ENCODE results near the gene CLINT1.
"Not testable (repeated sequence)": the region's sequence is repeated elsewhere in the genome, so short reads cannot be mapped to it uniquely, and the experiment has no call there.

DNA sequence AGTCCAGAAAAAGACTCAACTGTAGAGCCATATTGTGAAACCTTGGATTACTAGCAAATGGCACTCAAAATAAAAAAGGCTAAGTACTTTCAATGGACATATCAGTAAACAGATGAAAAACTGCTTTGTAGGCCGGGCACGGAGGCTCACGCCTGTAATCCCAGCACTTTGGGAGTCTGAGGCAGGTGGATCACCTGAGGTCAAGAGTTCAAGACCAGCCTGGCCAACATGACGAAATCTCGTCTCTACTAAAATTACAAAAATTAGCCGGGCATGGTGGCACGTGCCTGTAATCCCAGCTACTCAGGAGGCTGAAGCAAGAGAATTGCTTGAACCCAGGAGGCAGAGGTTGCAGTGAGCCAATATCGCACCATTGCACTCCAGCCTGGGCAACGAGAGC is 5.6 kb downstream of the CLINT1 start:
- TF ChIP-seq, protein P1, sequence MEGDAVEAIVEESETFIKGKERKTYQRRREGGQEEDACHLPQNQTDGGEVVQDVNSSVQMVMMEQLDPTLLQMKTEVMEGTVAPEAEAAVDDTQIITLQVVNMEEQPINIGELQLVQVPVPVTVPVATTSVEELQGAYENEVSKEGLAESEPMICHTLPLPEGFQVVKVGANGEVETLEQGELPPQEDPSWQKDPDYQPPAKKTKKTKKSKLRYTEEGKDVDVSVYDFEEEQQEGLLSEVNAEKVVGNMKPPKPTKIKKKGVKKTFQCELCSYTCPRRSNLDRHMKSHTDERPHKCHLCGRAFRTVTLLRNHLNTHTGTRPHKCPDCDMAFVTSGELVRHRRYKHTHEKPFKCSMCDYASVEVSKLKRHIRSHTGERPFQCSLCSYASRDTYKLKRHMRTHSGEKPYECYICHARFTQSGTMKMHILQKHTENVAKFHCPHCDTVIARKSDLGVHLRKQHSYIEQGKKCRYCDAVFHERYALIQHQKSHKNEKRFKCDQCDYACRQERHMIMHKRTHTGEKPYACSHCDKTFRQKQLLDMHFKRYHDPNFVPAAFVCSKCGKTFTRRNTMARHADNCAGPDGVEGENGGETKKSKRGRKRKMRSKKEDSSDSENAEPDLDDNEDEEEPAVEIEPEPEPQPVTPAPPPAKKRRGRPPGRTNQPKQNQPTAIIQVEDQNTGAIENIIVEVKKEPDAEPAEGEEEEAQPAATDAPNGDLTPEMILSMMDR (IDR thresholded peaks at IDR 0.05), result not testable (repeated sequence)
- TF ChIP-seq POLR2A, EP300 (IDR thresholded peaks at IDR 0.05): not testable (repeated sequence)
- TF ChIP-seq POLR2AphosphoS5 (IDR thresholded peaks at IDR 0.05), result peak in 1 of 2 donors; percentile 8

All from upper lobe of left lung (tissue), 4 donors.